H9 (cell line): ENCODE measurements around the gene TMEM163. TPM values are rescaled to one million over a fixed set of nuclear protein-coding genes. Genes with fewer than 3 reads are reported as not detected.

ENCODE experiments used
- DNase-seq: peaks from one replicate; pipeline ENCODE4 v3.0.0-alpha.2; 2017
- H2AFZ ChIP-seq: one replicate; pipeline ENCODE4 v1.6.1; 2013; ENCODE audit warnings: mild to moderate bottlenecking, low read length, control low read depth, moderate library complexity
- H2AK5ac ChIP-seq: 2 replicates; pipeline ENCODE4 v1.6.1; 2013; ENCODE audit warnings: low read length, control low read depth, mixed read lengths; ENCODE audit not compliant: insufficient read length
- H2BK120ac ChIP-seq: one replicate; pipeline ENCODE4 v1.6.1; 2013; ENCODE audit warnings: low read depth, mild to moderate bottlenecking, low read length, control low read depth, inconsistent platforms; ENCODE audit not compliant: poor library complexity, severe bottlenecking
- H2BK12ac ChIP-seq: 2 replicates; pipeline ENCODE4 v1.6.1; 2013; ENCODE audit warnings: low read length, control low read depth, mixed read lengths, low read depth; ENCODE audit not compliant: insufficient read length
- H2BK15ac ChIP-seq: 2 replicates; pipeline ENCODE4 v1.6.1; 2013; ENCODE audit warnings: low read depth, low read length, control low read depth
- H2BK20ac ChIP-seq: one replicate; pipeline ENCODE4 v1.6.1; 2013; ENCODE audit warnings: low read depth, mild to moderate bottlenecking, low read length, control low read depth, inconsistent platforms; ENCODE audit not compliant: poor library complexity, severe bottlenecking
- H2BK5ac ChIP-seq: 2 replicates; pipeline ENCODE4 v1.6.1; 2013; ENCODE audit warnings: low read length, control low read depth, mixed read lengths; ENCODE audit not compliant: insufficient read length
- H3K14ac ChIP-seq: 2 replicates; pipeline ENCODE4 v1.6.1; 2013; ENCODE audit warnings: low read length, control low read depth; ENCODE audit not compliant: insufficient read depth
- H3K18ac ChIP-seq: 2 replicates; pipeline ENCODE4 v1.6.1; 2013; ENCODE audit warnings: low read depth, mild to moderate bottlenecking, mixed read lengths, low read length, control low read depth; ENCODE audit not compliant: insufficient read length
- H3K23ac ChIP-seq: 2 replicates; pipeline ENCODE4 v1.6.1; 2013; ENCODE audit warnings: low read length, control low read depth, mixed read lengths, low read depth; ENCODE audit not compliant: insufficient read length
- H3K23me2 ChIP-seq: 2 replicates; pipeline ENCODE4 v1.6.1; 2013; ENCODE audit warnings: low read depth, mild to moderate bottlenecking, mixed read lengths, low read length, control low read depth; ENCODE audit not compliant: insufficient read length, poor library complexity, severe bottlenecking
- H3K27ac ChIP-seq: 2 replicates; pipeline ENCODE4 v1.5.1; 2013; ENCODE audit warnings: low read length, control low read depth, mixed read lengths, low read depth; ENCODE audit not compliant: insufficient read length
- H3K27me3 ChIP-seq: 2 replicates; pipeline ENCODE4 v1.6.1; 2013; ENCODE audit warnings: low read length, control low read depth, inconsistent platforms; ENCODE audit not compliant: insufficient read depth
- H3K4ac ChIP-seq: 2 replicates; pipeline ENCODE4 v1.6.1; 2013; ENCODE audit warnings: low read depth, mild to moderate bottlenecking, control low read depth, inconsistent platforms, low read length, moderate library complexity
- H3K4me1 ChIP-seq: 2 replicates; pipeline ENCODE4 v1.6.1; 2013; ENCODE audit warnings: low read length, control low read depth, inconsistent platforms; ENCODE audit not compliant: insufficient read depth
- H3K4me2 ChIP-seq: 2 replicates; pipeline ENCODE4 v1.6.1; 2013; ENCODE audit warnings: low read length, control low read depth, mixed read lengths; ENCODE audit not compliant: insufficient read length, insufficient read depth
- H3K56ac ChIP-seq: 2 replicates; pipeline ENCODE4 v1.6.1; 2013; ENCODE audit warnings: low read depth, mild to moderate bottlenecking, mixed read lengths, low read length, control low read depth; ENCODE audit not compliant: insufficient read length
- H3K79me1 ChIP-seq: 2 replicates; pipeline ENCODE4 v1.6.1; 2013; ENCODE audit warnings: low read depth, mild to moderate bottlenecking, moderate library complexity, low read length, control low read depth, inconsistent platforms; ENCODE audit not compliant: insufficient read depth, poor library complexity, severe bottlenecking
- H3K79me2 ChIP-seq: 2 replicates; pipeline ENCODE4 v1.6.1; 2013; ENCODE audit warnings: low read length, control low read depth, inconsistent platforms; ENCODE audit not compliant: insufficient read depth
- H3K9ac ChIP-seq: 2 replicates; pipeline ENCODE4 v1.6.1; 2013; ENCODE audit warnings: low read length, control low read depth, mixed read lengths; ENCODE audit not compliant: insufficient read length; ENCODE audit errors: extremely low read depth
- H3K9me3 ChIP-seq: one replicate; pipeline ENCODE4 v1.6.1; 2013; ENCODE audit warnings: low read depth, low read length, inconsistent platforms; ENCODE audit not compliant: control insufficient read depth
- H3T11ph ChIP-seq: one replicate; pipeline ENCODE4 v1.6.1; 2013; ENCODE audit warnings: mild to moderate bottlenecking, low read length, control low read depth, inconsistent platforms
- H4K20me1 ChIP-seq: one replicate; pipeline ENCODE4 v1.6.1; 2013; ENCODE audit not compliant: control insufficient read depth, insufficient read length, insufficient read depth
- H4K5ac ChIP-seq: 2 replicates; pipeline ENCODE4 v1.6.1; 2013; ENCODE audit warnings: low read depth, mild to moderate bottlenecking, mixed read lengths, low read length, control low read depth; ENCODE audit not compliant: insufficient read length
- H4K8ac ChIP-seq: replicated peaks from 2 replicates; pipeline ENCODE4 v1.6.1; 2013; ENCODE audit warnings: low read length, control low read depth, mixed read lengths, low read depth; ENCODE audit not compliant: insufficient read length
- H4K91ac ChIP-seq: 2 replicates; pipeline ENCODE4 v1.6.1; 2013; ENCODE audit warnings: low read depth, mild to moderate bottlenecking, moderate library complexity, mixed read lengths, low read length, control low read depth; ENCODE audit not compliant: insufficient read length
- H3K27ac Mint-ChIP-seq, 3 experiments: 2 replicates in 2 of 3; 3 replicates in 1 of 3; pipeline ENCODE4 v1.8.0; 2020 to 2021; ENCODE audit warnings: mixed read lengths in 3 of 3, mild to moderate bottlenecking in 1 of 3, moderate library complexity in 1 of 3
- H3K27me3 Mint-ChIP-seq: 2 replicates; pipeline ENCODE4 v1.8.0; 2021; ENCODE audit warnings: low read depth, mild to moderate bottlenecking, moderate library complexity, mixed read lengths
- H3K36me3 Mint-ChIP-seq, 3 experiments: 2 replicates in 2 of 3; 3 replicates in 1 of 3; pipeline ENCODE4 v1.8.0; 2020 to 2021; ENCODE audit warnings: low read depth in 3 of 3, mixed read lengths in 3 of 3; ENCODE audit not compliant: insufficient read depth in 1 of 3
- H3K4me1 Mint-ChIP-seq, 2 experiments: 2 replicates each; pipeline ENCODE4 v1.8.0; 2020; ENCODE audit warnings: mixed read lengths in 2 of 2
- H3K4me3 Mint-ChIP-seq, 2 experiments: 2 replicates in 1 of 2; 3 replicates in 1 of 2; pipeline ENCODE4 v1.8.0; 2020 to 2021; ENCODE audit warnings: mild to moderate bottlenecking in 2 of 2, mixed read lengths in 2 of 2, moderate library complexity in 1 of 2
- H3K9me3 Mint-ChIP-seq, 2 experiments: 2 replicates in 1 of 2; 3 replicates in 1 of 2; pipeline ENCODE4 v1.8.0; 2020; ENCODE audit warnings: mild to moderate bottlenecking in 2 of 2, mixed read lengths in 2 of 2, moderate library complexity in 1 of 2
- CTCF ChIP-seq: fragments of 200-600 bp; sonication (generic); conservative IDR thresholded peaks from 3 replicates; pipeline ENCODE4 v1.8.0; 2021; ENCODE audit warnings: antibody characterized with exemption, mild to moderate bottlenecking
- WGBS: extraction: QIAGEN DNeasy Blood & Tissue Kit; methylation state at CpG from one replicate; pipeline ENCODE4 v1.1.7; 2013; ENCODE audit warnings: missing lambda C conversion rate, low lambda C conversion rate, mixed read lengths; ENCODE audit not compliant: insufficient read length; ENCODE audit errors: extremely low coverage; 5-methylcytosine and 5-hydroxymethylcytosine counted together
- total RNA-seq: library from RNA; stranded (reverse); gene quantifications from 2 replicates; pipeline ENCODE4 v1.2.1, GENCODE V29; 2021

TMEM163 gene
- total RNA-seq, 1 experiment from 2014 or later: 0.39 TPM

DNA sequence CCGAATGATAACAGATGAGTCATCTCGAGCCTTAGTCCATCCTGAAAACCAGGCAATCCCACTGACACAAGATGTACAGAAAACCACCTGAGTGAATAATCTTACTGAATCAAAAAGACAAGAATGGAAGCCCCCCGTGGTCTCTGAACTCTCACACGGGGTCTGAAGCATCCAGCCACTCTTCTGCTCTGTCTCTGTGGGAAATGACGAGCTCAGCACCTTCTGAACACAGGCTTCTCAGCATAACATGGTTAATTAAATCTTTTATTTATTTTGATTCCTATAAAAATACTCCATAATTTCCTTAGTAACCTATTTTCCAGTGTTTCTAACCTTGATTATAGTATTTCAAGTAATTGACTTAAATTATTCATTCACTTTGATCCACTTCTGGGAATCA, 203.7 kb downstream of the TMEM163 start:
- H3K4ac ChIP-seq: no peak overlapping the region
- Mint-ChIP-seq H3K27ac (no peak overlapping the region), H3K27me3 (peaks cover 5% of the 10 kb centered on the region), H3K4me3 (no peak overlapping the region), H3K4me1 (peaks cover 4 to 7% of the 10 kb centered on the region in 2 experiments; a peak in 2 of 4 replicates), H3K36me3 (no peaks in the 10 kb centered on the region), H3K9me3 (no peaks in the 10 kb centered on the region)
- no peak overlapping the region for H2BK12ac ChIP-seq
- H3K23me2 ChIP-seq: no peaks in the 10 kb centered on the region
- H2BK15ac ChIP-seq: no peak overlapping the region
- no peak overlapping the region for H3T11ph ChIP-seq
- H3K14ac ChIP-seq: no peak overlapping the region
- no peak overlapping the region for H4K91ac ChIP-seq
- no peaks in the 10 kb centered on the region for H3K79me2 ChIP-seq
- H3K27me3 ChIP-seq: no peaks in the 10 kb centered on the region
- H2BK20ac ChIP-seq: no peak overlapping the region
- H2AK5ac ChIP-seq: no peak overlapping the region
- no peaks in the 10 kb centered on the region for H4K20me1 ChIP-seq
- no peak overlapping the region for H2BK120ac ChIP-seq
- WGBS: no CpG with 5 or more reads among the region's 5 CpGs
- H2BK5ac ChIP-seq: no peak overlapping the region
- H3K56ac ChIP-seq: no peak overlapping the region
- no peak for TF ChIP-seq CTCF
- no peaks in the 10 kb centered on the region for H3K79me1 ChIP-seq
- no peak overlapping the region for H3K18ac ChIP-seq
- H3K9me3 ChIP-seq: no peaks in the 10 kb centered on the region
- no peak for DNase-seq
- no peak overlapping the region for H3K27ac ChIP-seq
- no peak overlapping the region for H4K8ac ChIP-seq
- H3K9ac ChIP-seq: no peak overlapping the region
- no peak overlapping the region for H2AFZ ChIP-seq
- peaks cover 2% of the 10 kb centered on the region; the same call in 1 of the 2 replicates for H3K4me1 ChIP-seq
- H4K5ac ChIP-seq: no peak overlapping the region
- no peak overlapping the region for H3K23ac ChIP-seq
- H3K4me2 ChIP-seq: no peak overlapping the region
